NCI-H2196 treated with DMSO at 0.1 percent for 48 hours (cell line): ENCODE results near the gene RNASEH2A.

Experiments used
- DNase-seq: peaks from one replicate; lab custom pipeline; 2025; ENCODE audit not compliant: unreplicated experiment; lab: John Stamatoyannopoulos, UW

The RNASEH2A gene

DNA sequence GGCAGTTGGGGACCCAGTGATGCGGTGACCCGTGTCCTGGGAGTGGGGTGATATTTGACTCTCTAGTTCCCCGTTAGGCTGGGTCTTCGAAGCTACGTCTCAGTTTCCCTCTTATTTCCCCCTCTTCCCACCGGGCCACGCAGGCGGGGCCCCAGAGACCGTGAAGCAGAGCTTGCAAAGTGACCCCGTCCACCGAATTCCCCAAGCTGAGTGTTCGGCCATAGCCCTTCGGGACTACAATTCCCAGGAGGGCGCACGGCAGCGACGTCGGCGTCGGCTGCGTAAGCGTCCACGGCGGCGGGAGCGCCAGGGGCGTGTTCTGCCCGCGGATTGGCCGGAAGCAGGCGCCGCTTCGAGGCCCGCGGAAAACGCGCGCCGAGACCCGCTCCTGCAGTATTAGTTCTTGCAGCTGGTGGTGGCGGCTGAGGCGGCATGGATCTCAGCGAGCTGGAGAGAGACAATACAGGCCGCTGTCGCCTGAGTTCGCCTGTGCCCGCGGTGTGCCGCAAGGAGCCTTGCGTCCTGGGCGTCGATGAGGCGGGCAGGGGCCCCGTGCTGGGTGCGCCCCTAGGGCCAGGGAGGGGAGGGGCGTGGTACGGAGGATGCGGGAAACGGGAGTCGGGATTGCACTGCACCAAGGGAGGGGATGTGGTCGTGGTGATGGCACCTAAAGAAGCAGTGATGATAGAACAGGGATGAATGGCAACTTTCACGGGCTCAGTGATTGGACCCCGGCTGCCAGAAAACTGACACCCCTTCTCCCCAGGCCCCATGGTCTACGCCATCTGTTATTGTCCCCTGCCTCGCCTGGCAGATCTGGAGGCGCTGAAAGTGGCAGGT is at the start of gene RNASEH2A:
RNASEH2A (plus strand) TSS at position 343 of the 840 bp plus-strand sequence; CDS start at position 433, 90 bp downstream.
- DNase-seq, result peak; percentile 85

- peak; percentile 69 for DNase-seq
Measured at GRCh38 chr19:12757544-12758274, 48.7 kb upstream of the RNASEH2A start.

DNA sequence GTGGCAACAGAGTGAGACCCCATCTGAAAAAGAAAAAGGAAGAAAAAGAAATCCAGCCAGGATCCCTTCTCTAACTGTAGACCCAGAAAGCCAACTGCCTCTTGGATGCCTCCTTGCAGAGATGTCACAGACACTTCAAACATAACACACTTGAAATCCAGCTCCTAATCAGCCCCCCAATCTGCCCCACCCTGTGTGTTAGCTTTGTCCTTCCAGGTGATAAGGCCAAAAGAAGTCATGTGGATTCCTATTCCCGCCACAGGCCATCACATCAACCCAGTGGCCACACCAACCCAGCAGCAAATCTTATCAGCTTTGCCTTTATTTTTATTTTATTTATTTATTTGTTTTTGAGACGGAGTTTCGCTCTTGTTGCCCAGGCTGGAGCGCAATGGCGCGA is 46.7 kb upstream of the RNASEH2A start:
- DNase-seq, result no peak

DNA sequence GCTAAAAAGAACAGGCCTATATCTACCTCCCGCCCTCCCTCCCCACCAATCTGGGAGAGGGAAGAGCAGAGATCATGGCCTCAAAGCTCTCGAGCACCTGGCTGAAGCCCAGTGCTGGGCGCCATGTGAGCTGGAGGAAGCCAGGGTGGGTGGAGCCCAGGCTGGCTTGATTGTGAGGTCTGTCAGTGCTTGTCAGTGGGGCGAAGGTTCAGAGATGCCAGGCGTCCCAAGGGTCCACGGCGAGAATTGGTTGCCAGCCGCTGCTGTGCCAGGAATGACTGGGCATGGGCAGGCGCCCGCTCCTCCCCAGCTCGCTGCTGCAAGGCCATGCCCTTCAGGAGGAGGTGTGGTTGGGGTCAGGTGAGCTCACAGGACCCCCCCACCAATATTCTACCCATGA is 43.3 kb upstream of the RNASEH2A start:
- DNase-seq, result no peak

GRCh38 chr19:12764698-12765097 is 41.7 kb upstream of the RNASEH2A start:
- no peak for DNase-seq

GRCh38 chr19:12766051-12766521 is 40.3 kb upstream of the RNASEH2A start:
- DNase-seq, result no peak

- DNase-seq, result no peak
Measured at GRCh38 chr19:12767150-12767549, 39.2 kb upstream of the RNASEH2A start.

- DNase-seq, result no peak
Measured at GRCh38 chr19:12767666-12768065, 38.7 kb upstream of the RNASEH2A start.

DNA sequence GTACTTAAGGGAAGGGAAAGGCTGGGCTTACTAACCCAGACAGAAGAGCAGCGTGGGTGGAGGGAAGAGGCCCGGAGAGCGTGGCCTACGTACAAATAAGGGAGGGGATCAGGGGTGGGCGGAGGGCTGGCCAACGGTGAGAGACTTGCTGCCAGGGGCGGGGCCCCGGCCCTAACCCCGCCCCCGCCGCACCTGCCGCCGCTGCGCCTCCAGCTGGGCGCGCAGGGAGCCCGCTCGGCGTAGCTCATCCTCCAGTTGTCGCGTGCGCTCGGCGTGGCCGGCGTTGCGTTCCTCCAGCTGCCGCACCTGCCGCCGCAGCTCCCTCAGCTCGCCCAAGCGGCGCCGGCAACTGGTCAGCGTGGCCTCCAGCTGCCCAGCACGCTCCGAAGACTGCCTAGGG is 36.7 kb upstream of the RNASEH2A start:
- no peak for DNase-seq

DNA sequence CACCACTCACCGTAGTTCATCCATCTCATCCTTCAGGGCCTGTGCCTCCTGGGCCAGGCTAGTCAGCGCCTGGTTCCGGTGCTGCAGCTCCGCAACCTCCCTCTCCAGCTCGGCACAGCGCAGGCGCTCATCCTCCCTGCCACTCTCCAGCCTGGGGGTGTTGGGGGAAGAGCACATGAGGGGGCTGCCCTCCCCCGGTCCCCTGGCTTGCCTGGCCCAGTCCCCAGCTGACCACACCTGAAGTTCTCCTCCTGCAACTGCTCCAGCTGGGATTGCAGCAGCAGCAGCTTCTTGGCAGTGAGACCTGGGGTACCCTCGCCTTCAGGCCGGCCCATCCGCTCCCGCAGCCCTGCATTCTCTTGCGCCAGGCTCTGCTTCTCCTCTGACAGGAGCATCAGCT is 35.5 kb upstream of the RNASEH2A start:
- DNase-seq, result no peak

DNA sequence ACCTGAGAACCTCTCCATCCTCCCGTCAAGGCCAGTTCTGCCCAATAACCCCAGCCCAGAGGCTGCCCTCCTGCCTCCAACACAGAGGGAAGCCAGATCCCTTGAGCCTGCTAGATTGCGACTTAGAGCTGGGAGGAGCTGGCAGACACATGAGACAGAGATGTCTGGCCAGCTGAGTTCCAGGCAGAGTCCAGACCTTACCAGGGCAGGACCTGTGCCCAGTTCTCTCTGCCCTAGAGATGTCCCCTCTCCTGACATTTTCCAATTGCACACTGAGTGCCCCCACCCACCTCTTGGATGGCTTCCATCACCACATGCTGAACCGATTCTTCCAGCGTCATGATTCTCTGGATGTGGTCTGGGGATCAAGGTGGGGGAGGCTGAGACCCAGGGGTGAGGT is 34.1 kb upstream of the RNASEH2A start:
- DNase-seq, result no peak

- DNase-seq, result no peak
Measured at GRCh38 chr19:12773571-12773970, 32.8 kb upstream of the RNASEH2A start.

GRCh38 chr19:12774588-12775555 is 31.5 kb upstream of the RNASEH2A start, which contains the start of gene HOOK2:
Gene HOOK2 (minus strand): TSS chr19:12775552. CDS start chr19:12775449, 103 bp downstream.
- DNase-seq, result peak; percentile 92

- DNase-seq, result peak; percentile 73
Measured at GRCh38 chr19:12777217-12778016, 29.0 kb upstream of the RNASEH2A start.

- peak; percentile 68 for DNase-seq
Measured at GRCh38 chr19:12778017-12778904, 28.1 kb upstream of the RNASEH2A start.

GRCh38 chr19:12778905-12779161 is 27.6 kb upstream of the RNASEH2A start:
- DNase-seq, result no peak

DNA sequence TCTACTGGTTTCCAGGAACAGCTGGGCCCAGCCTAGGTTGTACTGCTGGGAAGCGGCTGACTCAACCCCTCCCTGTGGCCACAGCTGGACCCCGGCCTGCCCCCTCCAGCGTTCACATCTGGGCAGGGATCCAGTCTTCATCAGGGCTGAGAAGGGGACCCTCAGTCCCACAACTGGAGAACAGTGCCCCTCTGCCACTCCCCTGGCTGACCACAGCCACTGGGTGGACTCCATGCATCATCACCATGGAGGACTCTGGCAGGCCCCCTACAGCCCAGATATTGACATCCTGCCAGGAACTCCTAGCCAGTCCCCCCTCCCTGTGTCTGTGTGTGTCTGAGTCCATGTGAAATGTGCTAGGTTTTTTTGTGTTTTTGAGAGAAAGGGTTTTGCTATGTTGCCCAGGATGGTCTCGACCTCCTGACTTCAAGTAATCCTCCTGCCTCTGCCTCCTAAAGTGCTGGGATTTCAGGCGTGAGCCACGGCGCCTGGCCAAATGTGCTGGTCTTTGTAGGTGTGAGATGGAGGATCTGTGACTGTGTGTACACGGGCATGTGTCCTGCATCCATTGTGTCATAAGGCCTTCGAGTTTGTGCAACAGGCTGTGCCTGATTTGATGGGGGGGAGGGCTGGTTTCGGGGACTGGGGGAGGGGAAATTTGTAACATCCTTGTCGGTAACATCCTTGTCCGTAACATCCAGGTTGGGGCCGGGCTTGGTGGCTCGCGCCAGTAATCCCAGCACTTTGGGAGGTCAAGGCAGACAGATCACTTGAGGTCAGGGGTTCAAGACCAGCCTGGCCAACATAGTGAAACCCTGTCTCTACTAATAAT is 27.0 kb upstream of the RNASEH2A start:
- no peak for DNase-seq

GRCh38 chr19:12782174-12782423 is 24.3 kb upstream of the RNASEH2A start:
- DNase-seq, result no peak
